SH-SY5Y (cell line): ENCODE data around the gene OTOP2.

ENCODE experiments used
- GATA2 ChIP-seq: IDR thresholded peaks from 2 replicates; pipeline ENCODE4 v1.6.1; 2011; ENCODE audit warnings: mild to moderate bottlenecking, low read depth, low read length
- GATA3 ChIP-seq: IDR thresholded peaks from 2 replicates; pipeline ENCODE4 v1.6.1; 2011; ENCODE audit warnings: low read depth, mild to moderate bottlenecking, low read length, moderate library complexity

DNA sequence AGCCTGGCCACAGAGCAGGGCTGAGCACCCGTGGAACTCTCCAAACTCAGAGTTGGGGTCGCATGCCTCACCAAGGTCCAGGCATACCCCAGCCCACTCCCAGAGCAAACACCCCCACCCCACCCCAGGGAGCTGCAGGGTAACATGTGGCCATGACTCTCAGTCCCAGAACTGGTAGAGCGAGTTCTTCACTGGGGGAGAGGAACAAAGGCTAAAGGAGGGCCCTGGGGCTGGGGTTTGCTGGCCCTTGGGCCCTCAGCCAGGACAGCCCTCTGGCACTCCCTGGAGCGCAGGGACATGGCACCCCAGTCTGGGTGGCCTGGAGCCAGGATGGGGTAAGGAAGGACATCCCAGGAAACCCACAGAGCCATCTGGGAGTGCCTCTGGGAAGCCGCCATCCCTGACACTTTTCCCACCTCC, 44.3 kb downstream of the OTOP2 start:
- TF ChIP-seq GATA2 (no peak), GATA3 (no peak)
